ENCODE measurements around the gene EEPD1.

Gene EEPD1

GRCh38 chr7:36203071-36203790 is 50.2 kb downstream of the EEPD1 start:
- no peak overlapping the region for H3K4me3 ChIP-seq (ENCODE audit: low read depth, low read length)
- DNase-seq = no peak
- H3K36me3 ChIP-seq = no peaks in the 10 kb centered on the region
- H3K9me3 ChIP-seq (ENCODE audit: severe bottlenecking) = no peaks in the 10 kb centered on the region
- no peak for TF ChIP-seq CTCF (IDR thresholded peaks at IDR 0.05; ENCODE audit: low read depth, low read length)
- H3K27ac ChIP-seq = no peak overlapping the region
- H3K27me3 ChIP-seq (ENCODE audit: insufficient read depth, low read depth, severe bottlenecking) = no peaks in the 10 kb centered on the region

- no peak for TF ChIP-seq CTCF (IDR thresholded peaks at IDR 0.05; ENCODE audit: low read depth, low read length)
- no peak for DNase-seq
- Histone ChIP-seq H3K27ac (no peak overlapping the region), H3K27me3 (ENCODE audit: insufficient read depth, low read depth, severe bottlenecking) (no peaks in the 10 kb centered on the region), H3K9me3 (ENCODE audit: severe bottlenecking) (no peaks in the 10 kb centered on the region), H3K4me3 (ENCODE audit: low read depth, low read length) (no peak overlapping the region), H3K36me3 (no peaks in the 10 kb centered on the region)
Observed at GRCh38 chr7:36204044-36204663, 51.1 kb downstream of the EEPD1 start.

GRCh38 chr7:36204929-36205635 is 52.0 kb downstream of the EEPD1 start:
- no peaks in the 10 kb centered on the region for H3K9me3 ChIP-seq (ENCODE audit: severe bottlenecking)
- no peak for TF ChIP-seq CTCF (IDR thresholded peaks at IDR 0.05; ENCODE audit: low read depth, low read length)
- no peak overlapping the region for H3K4me3 ChIP-seq (ENCODE audit: low read depth, low read length)
- no peak overlapping the region for H3K27ac ChIP-seq
- no peaks in the 10 kb centered on the region for H3K27me3 ChIP-seq (ENCODE audit: insufficient read depth, low read depth, severe bottlenecking)
- H3K36me3 ChIP-seq = no peaks in the 10 kb centered on the region
- DNase-seq = no peak

GRCh38 chr7:36205803-36206202 is 52.7 kb downstream of the EEPD1 start:
- H3K36me3 ChIP-seq = no peaks in the 10 kb centered on the region
- H3K9me3 ChIP-seq (ENCODE audit: severe bottlenecking) = no peaks in the 10 kb centered on the region
- no peak overlapping the region for H3K27ac ChIP-seq
- H3K27me3 ChIP-seq (ENCODE audit: insufficient read depth, low read depth, severe bottlenecking) = no peaks in the 10 kb centered on the region
- no peak overlapping the region for H3K4me3 ChIP-seq (ENCODE audit: low read depth, low read length)
- no peak for TF ChIP-seq CTCF (IDR thresholded peaks at IDR 0.05; ENCODE audit: low read depth, low read length)
- DNase-seq = no peak

- no peaks in the 10 kb centered on the region for H3K27me3 ChIP-seq (ENCODE audit: insufficient read depth, low read depth, severe bottlenecking)
- no peaks in the 10 kb centered on the region for H3K36me3 ChIP-seq
- no peak for DNase-seq
- H3K4me3 ChIP-seq (ENCODE audit: low read depth, low read length) = no peak overlapping the region
- H3K27ac ChIP-seq = no peak overlapping the region
- no peak for TF ChIP-seq CTCF (IDR thresholded peaks at IDR 0.05; ENCODE audit: low read depth, low read length)
- no peaks in the 10 kb centered on the region for H3K9me3 ChIP-seq (ENCODE audit: severe bottlenecking)
Observed at GRCh38 chr7:36207451-36208291, 54.6 kb downstream of the EEPD1 start.
